Panc1 (cell line): Measurements from ENCODE around the gene SYNGR2.

Experiments used
- POLR2AphosphoS5 ChIP-seq: IDR thresholded peaks from 2 replicates; pipeline ENCODE4 v1.6.1; 2012; ENCODE audit warnings: mild to moderate bottlenecking, low read depth, low read length, moderate library complexity
- REST ChIP-seq, 2 experiments: IDR thresholded peaks; 2 replicates each; pipeline ENCODE4 v1.6.1; 2011 to 2012; ENCODE audit warnings: low read depth in 2 of 2, control low read depth in 1 of 2, low read length in 1 of 2, mild to moderate bottlenecking in 1 of 2, moderate library complexity in 1 of 2; ENCODE audit not compliant: insufficient read depth in 1 of 2
- SIN3A ChIP-seq: IDR thresholded peaks from 2 replicates; pipeline ENCODE4 v1.6.1; 2012; ENCODE audit warnings: low read depth, mild to moderate bottlenecking, low read length, moderate library complexity, borderline replicate concordance; ENCODE audit not compliant: insufficient read depth
- TCF7L2 ChIP-seq: IDR thresholded peaks from 2 replicates; pipeline ENCODE4 v1.6.1; 2011; ENCODE audit warnings: mild to moderate bottlenecking, low read depth, low read length, inconsistent platforms
- TF ChIP-seq, protein P1 (sequence below): fragments of 450-650 bp; IDR thresholded peaks from 2 replicates; pipeline ENCODE4 v1.5.1; 2017; ENCODE audit warnings: mild to moderate bottlenecking

DNA sequence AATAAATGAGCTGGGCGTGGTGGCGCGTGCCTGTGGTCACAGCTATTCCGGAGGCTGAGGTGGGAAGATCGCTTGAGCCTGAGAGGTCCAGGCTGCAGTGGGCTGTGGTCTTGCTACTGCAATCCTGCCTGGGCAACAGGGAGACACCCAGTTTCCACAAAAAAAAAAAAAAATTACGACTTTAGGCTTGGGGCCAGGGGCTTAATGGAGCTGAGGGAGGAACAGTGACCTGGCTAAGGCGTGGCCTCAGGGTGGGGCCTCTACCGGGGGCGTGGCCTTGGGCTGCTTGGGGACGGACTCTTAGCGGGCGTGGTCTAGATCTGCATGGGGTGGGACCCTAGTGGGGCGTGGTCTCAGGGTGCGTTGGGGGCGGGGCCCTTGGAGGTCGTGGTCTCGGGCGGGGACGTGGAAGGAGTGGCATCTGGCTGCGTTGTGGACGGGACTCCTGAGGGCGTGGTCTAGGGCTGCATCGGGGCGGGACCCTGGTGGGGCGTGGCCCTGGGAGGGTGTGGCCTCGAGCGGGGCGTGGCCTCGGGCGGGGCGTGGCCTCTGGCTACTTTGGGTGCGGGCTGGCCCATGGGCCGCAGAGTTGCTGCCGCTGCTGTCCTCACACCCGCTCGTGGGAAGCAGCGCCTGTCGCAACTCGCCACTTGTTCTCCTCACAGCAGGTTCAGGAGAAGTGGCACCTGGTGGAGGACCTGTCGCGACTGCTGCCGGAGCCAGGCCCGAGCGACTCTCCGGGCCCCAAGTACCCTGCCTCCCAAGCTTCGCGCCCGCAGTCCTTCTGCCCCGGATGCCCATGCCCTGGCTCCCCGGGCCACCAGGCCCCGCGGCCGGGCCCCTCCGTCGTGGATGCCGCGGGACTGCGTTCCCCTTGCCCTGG, 28.0 kb upstream of the SYNGR2 start:
- TF ChIP-seq SIN3A (no peak), POLR2AphosphoS5 (peak; percentile 82), REST (IDR thresholded peaks at IDR 0.05; ENCODE audit: insufficient read depth in 1 of 2, low read depth in 2 of 2, low read length in 1 of 2) (no peak), TCF7L2 (no peak)
- TF ChIP-seq, protein P1, sequence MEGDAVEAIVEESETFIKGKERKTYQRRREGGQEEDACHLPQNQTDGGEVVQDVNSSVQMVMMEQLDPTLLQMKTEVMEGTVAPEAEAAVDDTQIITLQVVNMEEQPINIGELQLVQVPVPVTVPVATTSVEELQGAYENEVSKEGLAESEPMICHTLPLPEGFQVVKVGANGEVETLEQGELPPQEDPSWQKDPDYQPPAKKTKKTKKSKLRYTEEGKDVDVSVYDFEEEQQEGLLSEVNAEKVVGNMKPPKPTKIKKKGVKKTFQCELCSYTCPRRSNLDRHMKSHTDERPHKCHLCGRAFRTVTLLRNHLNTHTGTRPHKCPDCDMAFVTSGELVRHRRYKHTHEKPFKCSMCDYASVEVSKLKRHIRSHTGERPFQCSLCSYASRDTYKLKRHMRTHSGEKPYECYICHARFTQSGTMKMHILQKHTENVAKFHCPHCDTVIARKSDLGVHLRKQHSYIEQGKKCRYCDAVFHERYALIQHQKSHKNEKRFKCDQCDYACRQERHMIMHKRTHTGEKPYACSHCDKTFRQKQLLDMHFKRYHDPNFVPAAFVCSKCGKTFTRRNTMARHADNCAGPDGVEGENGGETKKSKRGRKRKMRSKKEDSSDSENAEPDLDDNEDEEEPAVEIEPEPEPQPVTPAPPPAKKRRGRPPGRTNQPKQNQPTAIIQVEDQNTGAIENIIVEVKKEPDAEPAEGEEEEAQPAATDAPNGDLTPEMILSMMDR, result no peak
